H7 (cell line): ENCODE results near the gene MLLT3. TPM values are rescaled to one million over a fixed set of nuclear protein-coding genes. Genes with fewer than 3 reads are reported as not detected.
"Not testable (repeated sequence)": the region's sequence is repeated elsewhere in the genome, so short reads cannot be mapped to it uniquely, and the experiment has no call there.

Experiments
- DNase-seq: peaks from one replicate; pipeline ENCODE4 v3.0.0; 2012
- H3K27me3 ChIP-seq: 2 replicates; pipeline ENCODE4 v1.6.0; 2011; ENCODE audit warnings: mild to moderate bottlenecking, low read length; ENCODE audit not compliant: control insufficient read depth, insufficient read depth
- H3K36me3 ChIP-seq: replicated peaks from 2 replicates; pipeline ENCODE4 v1.5.1; 2011; ENCODE audit warnings: low read length; ENCODE audit not compliant: control insufficient read depth, insufficient read depth
- H3K4me3 ChIP-seq: 2 replicates; pipeline ENCODE4 v1.5.1; 2011; ENCODE audit warnings: low read depth, mild to moderate bottlenecking, control low read depth, low read length, moderate library complexity; ENCODE audit not compliant: insufficient read depth
- total RNA-seq: library from RNA; depleted of rRNA; stranded (reverse); fragments of >200 nt; shearing (Covaris generic); gene quantifications from 2 replicates; pipeline ENCODE4 v1.2.3, GENCODE V29; 2014

Gene MLLT3
- total RNA-seq, 1 experiment from 2014 or later = 4.3 TPM

GRCh38 chr9:20594608-20595007 is 27.7 kb downstream of the MLLT3 start:
- Histone ChIP-seq H3K36me3 (no peaks in the 10 kb centered on the region), H3K27me3 (no peaks in the 10 kb centered on the region), H3K4me3 (no peak overlapping the region)
- no peak for DNase-seq

GRCh38 chr9:20593537-20593936 is 28.8 kb downstream of the MLLT3 start:
- DNase-seq = no peak
- H3K4me3 ChIP-seq = no peak overlapping the region
- no peaks in the 10 kb centered on the region for H3K27me3 ChIP-seq
- H3K36me3 ChIP-seq = no peaks in the 10 kb centered on the region

GRCh38 chr9:20593105-20593504 is 29.2 kb downstream of the MLLT3 start:
- Histone ChIP-seq H3K4me3 (no peak overlapping the region), H3K36me3 (no peaks in the 10 kb centered on the region), H3K27me3 (no peaks in the 10 kb centered on the region)
- no peak for DNase-seq

- DNase-seq = no peak
- Histone ChIP-seq H3K36me3 (no peaks in the 10 kb centered on the region), H3K27me3 (no peaks in the 10 kb centered on the region), H3K4me3 (no peak overlapping the region)
Observed at GRCh38 chr9:20592673-20593072, 29.6 kb downstream of the MLLT3 start.

GRCh38 chr9:20591223-20591622 is 31.1 kb downstream of the MLLT3 start:
- Histone ChIP-seq H3K27me3 (no peaks in the 10 kb centered on the region), H3K4me3 (no peak overlapping the region), H3K36me3 (no peaks in the 10 kb centered on the region)
- no peak for DNase-seq

GRCh38 chr9:20584968-20585643 is 37.2 kb downstream of the MLLT3 start:
- Histone ChIP-seq H3K4me3 (no peak overlapping the region), H3K36me3 (no peaks in the 10 kb centered on the region), H3K27me3 (peaks cover 22% of the 10 kb centered on the region)
- DNase-seq = no peak

GRCh38 chr9:20583088-20583487 is 39.2 kb downstream of the MLLT3 start:
- peaks cover 22% of the 10 kb centered on the region for H3K27me3 ChIP-seq
- H3K4me3 ChIP-seq, DNase-seq, H3K36me3 ChIP-seq: not testable (repeated sequence)

GRCh38 chr9:20582150-20582549 is 40.1 kb downstream of the MLLT3 start:
- Histone ChIP-seq H3K36me3 (no peaks in the 10 kb centered on the region), H3K4me3 (no peak overlapping the region), H3K27me3 (peaks cover 22% of the 10 kb centered on the region)
- no peak for DNase-seq

GRCh38 chr9:20580673-20581072 is 41.6 kb downstream of the MLLT3 start:
- no peak for DNase-seq
- no peaks in the 10 kb centered on the region for H3K36me3 ChIP-seq
- no peak overlapping the region for H3K4me3 ChIP-seq
- H3K27me3 ChIP-seq = peaks cover 22% of the 10 kb centered on the region

GRCh38 chr9:20579524-20580314 is 42.6 kb downstream of the MLLT3 start:
- DNase-seq = no peak

GRCh38 chr9:20573023-20573422 is 49.3 kb downstream of the MLLT3 start:
- Histone ChIP-seq H3K4me3 (no peak overlapping the region), H3K27me3 (no peaks in the 10 kb centered on the region), H3K36me3 (no peaks in the 10 kb centered on the region)
- no peak for DNase-seq

More at GRCh38 chr9:20579524-20580314, 42.6 kb downstream of the MLLT3 start:
- Histone ChIP-seq H3K27me3 (peaks cover 15% of the 10 kb centered on the region), H3K4me3 (no peak overlapping the region), H3K36me3 (no peaks in the 10 kb centered on the region)

- Histone ChIP-seq H3K27me3 (no peaks in the 10 kb centered on the region), H3K4me3 (no peak overlapping the region), H3K36me3 (no peaks in the 10 kb centered on the region)
- DNase-seq = no peak
Observed at GRCh38 chr9:20570756-20571155, 51.5 kb downstream of the MLLT3 start.

- DNase-seq = no peak
- Histone ChIP-seq H3K36me3 (no peaks in the 10 kb centered on the region), H3K27me3 (no peaks in the 10 kb centered on the region), H3K4me3 (no peak overlapping the region)
Observed at GRCh38 chr9:20570087-20570486, 52.2 kb downstream of the MLLT3 start.

- no peak for DNase-seq
- Histone ChIP-seq H3K36me3 (no peaks in the 10 kb centered on the region), H3K4me3 (no peak overlapping the region), H3K27me3 (no peaks in the 10 kb centered on the region)
Observed at GRCh38 chr9:20569525-20569924, 52.8 kb downstream of the MLLT3 start.

GRCh38 chr9:20568400-20568799 is 53.9 kb downstream of the MLLT3 start:
- Histone ChIP-seq H3K27me3 (no peaks in the 10 kb centered on the region), H3K36me3 (no peaks in the 10 kb centered on the region), H3K4me3 (no peak overlapping the region)
- DNase-seq = no peak
